LNCaP clone FGC (cell line): ENCODE results near the gene PTCH2.

Source experiments
- DNase-seq: peaks from one replicate; pipeline ENCODE4 v3.0.0-alpha.2; 2011; ENCODE audit warnings: low read depth
- H3K4me3 ChIP-seq: 2 replicates; pipeline ENCODE4 v1.5.1; 2011; ENCODE audit warnings: mild to moderate bottlenecking, low read depth, low read length, control low read depth
- CTCF ChIP-seq: IDR thresholded peaks from 2 replicates; pipeline ENCODE4 v1.5.1; 2012; ENCODE audit warnings: mild to moderate bottlenecking; ENCODE audit not compliant: control insufficient read depth, insufficient read depth; ENCODE audit errors: extremely low read depth

The PTCH2 gene

GRCh38 chr1:44854970-44855369 is 11.9 kb upstream of the PTCH2 start:
- no peak for TF ChIP-seq CTCF
- H3K4me3 ChIP-seq = no peak overlapping the region
- DNase-seq = no peak

- no peak for DNase-seq
- no peak for TF ChIP-seq CTCF
Measured at GRCh38 chr1:44853201-44853600, 10.1 kb upstream of the PTCH2 start.

GRCh38 chr1:44851308-44851707 is 8.3 kb upstream of the PTCH2 start:
- no peak overlapping the region for H3K4me3 ChIP-seq
- DNase-seq = no peak
- TF ChIP-seq CTCF = no peak

More at GRCh38 chr1:44853201-44853600, 10.1 kb upstream of the PTCH2 start:
- H3K4me3 ChIP-seq = no peak overlapping the region

- H3K4me3 ChIP-seq = no peak overlapping the region
- DNase-seq = no peak
- no peak for TF ChIP-seq CTCF
Measured at GRCh38 chr1:44849575-44850132, 6.6 kb upstream of the PTCH2 start.

GRCh38 chr1:44848456-44849181 is 5.6 kb upstream of the PTCH2 start:
- TF ChIP-seq CTCF = no peak
- no peak for DNase-seq
- no peak overlapping the region for H3K4me3 ChIP-seq

- no peak overlapping the region for H3K4me3 ChIP-seq
- TF ChIP-seq CTCF = no peak
- no peak for DNase-seq
Measured at GRCh38 chr1:44847845-44848244, 4.8 kb upstream of the PTCH2 start.

GRCh38 chr1:44846985-44847384 is 3.9 kb upstream of the PTCH2 start:
- DNase-seq = no peak
- TF ChIP-seq CTCF = no peak

More at GRCh38 chr1:44846985-44847384, 3.9 kb upstream of the PTCH2 start:
- no peak overlapping the region for H3K4me3 ChIP-seq
